ENCODE data around the gene THSD4. TPM values are rescaled to one million over a fixed set of nuclear protein-coding genes. Genes with fewer than 3 reads are reported as not detected.

The THSD4 gene
- polyA plus RNA-seq, 1 donor (not counting 4 experiments of a cell fraction or from before 2014, with no cell fraction given) = 24.5 TPM

DNA sequence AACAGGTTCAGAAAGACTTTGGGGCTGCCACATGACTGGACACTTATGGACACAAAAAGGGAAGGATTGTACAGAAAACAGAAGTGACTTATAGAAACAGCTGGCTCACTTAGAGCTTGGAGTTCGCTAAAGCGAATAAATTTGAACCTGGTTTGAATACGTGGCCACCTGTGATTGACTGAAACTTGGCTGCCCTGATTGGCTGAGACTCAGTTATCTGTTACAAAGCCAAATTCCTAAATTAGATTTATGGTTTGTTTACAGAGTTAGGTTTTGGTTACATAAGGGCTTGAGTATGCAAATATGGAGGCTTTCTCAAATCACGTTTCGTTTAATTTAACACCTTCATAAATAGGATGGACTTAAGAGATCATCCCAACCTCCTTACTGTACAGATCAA lies 270.2 kb downstream of the THSD4 start:
- TF ChIP-seq, protein P1, sequence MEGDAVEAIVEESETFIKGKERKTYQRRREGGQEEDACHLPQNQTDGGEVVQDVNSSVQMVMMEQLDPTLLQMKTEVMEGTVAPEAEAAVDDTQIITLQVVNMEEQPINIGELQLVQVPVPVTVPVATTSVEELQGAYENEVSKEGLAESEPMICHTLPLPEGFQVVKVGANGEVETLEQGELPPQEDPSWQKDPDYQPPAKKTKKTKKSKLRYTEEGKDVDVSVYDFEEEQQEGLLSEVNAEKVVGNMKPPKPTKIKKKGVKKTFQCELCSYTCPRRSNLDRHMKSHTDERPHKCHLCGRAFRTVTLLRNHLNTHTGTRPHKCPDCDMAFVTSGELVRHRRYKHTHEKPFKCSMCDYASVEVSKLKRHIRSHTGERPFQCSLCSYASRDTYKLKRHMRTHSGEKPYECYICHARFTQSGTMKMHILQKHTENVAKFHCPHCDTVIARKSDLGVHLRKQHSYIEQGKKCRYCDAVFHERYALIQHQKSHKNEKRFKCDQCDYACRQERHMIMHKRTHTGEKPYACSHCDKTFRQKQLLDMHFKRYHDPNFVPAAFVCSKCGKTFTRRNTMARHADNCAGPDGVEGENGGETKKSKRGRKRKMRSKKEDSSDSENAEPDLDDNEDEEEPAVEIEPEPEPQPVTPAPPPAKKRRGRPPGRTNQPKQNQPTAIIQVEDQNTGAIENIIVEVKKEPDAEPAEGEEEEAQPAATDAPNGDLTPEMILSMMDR (optimal IDR thresholded peaks at IDR 0.05 in 1 of 3, IDR thresholded peaks at IDR 0.05 in 1 of 3, conservative IDR thresholded peaks at IDR 0.05 in 1 of 3; ENCODE audit: extremely low read depth in 1 of 3, insufficient read depth in 2 of 3, low read length in 3 of 3) = no peak
- TF ChIP-seq EZH2 (IDR thresholded peaks at IDR 0.05; ENCODE audit: low read length) = no peak
- no peak overlapping the region for H3K27ac ChIP-seq (ENCODE audit: control insufficient read depth, insufficient read depth, low read length)
- H3K27me3 ChIP-seq (ENCODE audit: control insufficient read depth, extremely low read depth, insufficient read depth, low read length) = no peaks in the 10 kb centered on the region
- no peaks in the 10 kb centered on the region for H3K9me1 ChIP-seq (ENCODE audit: control insufficient read depth, extremely low read depth, insufficient read depth, low read length)
- H3K4me1 ChIP-seq (ENCODE audit: control insufficient read depth, extremely low read depth, insufficient read depth, low read length) = no peaks in the 10 kb centered on the region
- FAIRE-seq = no peak
- no peak overlapping the region for H3K4me2 ChIP-seq (ENCODE audit: control insufficient read depth, extremely low read depth, insufficient read depth, low read depth, low read length)
- H3K36me3 ChIP-seq (ENCODE audit: control insufficient read depth in 2 of 2, extremely low read depth in 1 of 2, insufficient read depth in 2 of 2, low read length in 2 of 2) = peaks cover 0 to 4% of the 10 kb centered on the region in 2 experiments
- no peak overlapping the region for H3K4me3 ChIP-seq (ENCODE audit: control insufficient read depth in 2 of 3, extremely low read depth in 1 of 3, insufficient read depth in 2 of 3, low read depth in 1 of 3, low read length in 3 of 3)
- no peaks in the 10 kb centered on the region for H3K79me2 ChIP-seq (ENCODE audit: control insufficient read depth, insufficient read depth, low read length)
- dilution Hi-C loops (cut with MboI; ENCODE audit: extremely low pct_ligation_motif_present, low sequenced_read_pairs) = no loop called here
- H4K20me1 ChIP-seq (ENCODE audit: control insufficient read depth, extremely low read depth, insufficient read depth, low read length) = no peaks in the 10 kb centered on the region
- DNase-seq (ENCODE audit: low read depth, low spot score) = no peak
- H3K9ac ChIP-seq (ENCODE audit: control insufficient read depth, extremely low read depth, insufficient read depth, low read length) = no peak overlapping the region
- H2AFZ ChIP-seq (ENCODE audit: control insufficient read depth, low read length) = no peak overlapping the region
- no peaks in the 10 kb centered on the region for H3K9me3 ChIP-seq (ENCODE audit: control insufficient read depth, low read depth, low read length)

DNA sequence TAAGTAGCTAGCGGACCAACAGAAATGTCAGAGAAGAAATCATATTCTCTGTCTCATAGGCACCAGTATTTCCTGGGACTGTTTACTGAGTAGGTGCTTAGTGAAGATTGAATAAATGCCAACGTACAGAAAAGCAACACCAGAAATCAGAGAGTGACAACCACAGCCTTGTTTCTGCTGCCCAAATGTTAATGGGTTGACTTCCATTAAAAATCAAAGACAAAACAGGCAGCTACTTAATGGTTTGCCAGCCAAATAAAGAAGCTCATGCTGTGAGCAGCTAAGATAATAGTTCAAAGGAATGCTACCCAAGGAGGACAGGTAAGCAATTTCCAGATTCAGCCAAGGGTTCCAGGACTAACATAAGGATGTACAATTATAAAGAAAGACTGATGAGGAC lies 270.7 kb downstream of the THSD4 start:
- Histone ChIP-seq H3K27ac (ENCODE audit: control insufficient read depth, insufficient read depth, low read length) (no peak overlapping the region), H3K9me1 (ENCODE audit: control insufficient read depth, extremely low read depth, insufficient read depth, low read length) (no peaks in the 10 kb centered on the region), H4K20me1 (ENCODE audit: control insufficient read depth, extremely low read depth, insufficient read depth, low read length) (no peaks in the 10 kb centered on the region), H3K9me3 (ENCODE audit: control insufficient read depth, low read depth, low read length) (no peaks in the 10 kb centered on the region), H3K36me3 (ENCODE audit: control insufficient read depth in 2 of 2, extremely low read depth in 1 of 2, insufficient read depth in 2 of 2, low read length in 2 of 2) (peaks cover 0 to 2% of the 10 kb centered on the region in 2 experiments), H2AFZ (ENCODE audit: control insufficient read depth, low read length) (no peak overlapping the region), H3K4me2 (ENCODE audit: control insufficient read depth, extremely low read depth, insufficient read depth, low read depth, low read length) (no peak overlapping the region), H3K9ac (ENCODE audit: control insufficient read depth, extremely low read depth, insufficient read depth, low read length) (no peak overlapping the region), H3K4me3 (ENCODE audit: control insufficient read depth in 2 of 3, extremely low read depth in 1 of 3, insufficient read depth in 2 of 3, low read depth in 1 of 3, low read length in 3 of 3) (no peak overlapping the region), H3K27me3 (ENCODE audit: control insufficient read depth, extremely low read depth, insufficient read depth, low read length) (no peaks in the 10 kb centered on the region), H3K79me2 (ENCODE audit: control insufficient read depth, insufficient read depth, low read length) (no peaks in the 10 kb centered on the region), H3K4me1 (ENCODE audit: control insufficient read depth, extremely low read depth, insufficient read depth, low read length) (no peaks in the 10 kb centered on the region)
- FAIRE-seq = no peak
- DNase-seq (ENCODE audit: low read depth, low spot score) = no peak
- dilution Hi-C loops (cut with MboI; ENCODE audit: extremely low pct_ligation_motif_present, low sequenced_read_pairs) = no loop called here
- TF ChIP-seq, protein P1 (optimal IDR thresholded peaks at IDR 0.05 in 1 of 3, IDR thresholded peaks at IDR 0.05 in 1 of 3, conservative IDR thresholded peaks at IDR 0.05 in 1 of 3; ENCODE audit: extremely low read depth in 1 of 3, insufficient read depth in 2 of 3, low read length in 3 of 3) = no peak
- TF ChIP-seq EZH2 (IDR thresholded peaks at IDR 0.05; ENCODE audit: low read length) = no peak
